NK-92 (cell line): Measurements from ENCODE around the gene NHLH1.

Source experiments
- DNase-seq: peaks from one replicate; lab custom pipeline; 2025; ENCODE audit not compliant: unreplicated experiment; lab: John Stamatoyannopoulos, UW

The NHLH1 gene

DNA sequence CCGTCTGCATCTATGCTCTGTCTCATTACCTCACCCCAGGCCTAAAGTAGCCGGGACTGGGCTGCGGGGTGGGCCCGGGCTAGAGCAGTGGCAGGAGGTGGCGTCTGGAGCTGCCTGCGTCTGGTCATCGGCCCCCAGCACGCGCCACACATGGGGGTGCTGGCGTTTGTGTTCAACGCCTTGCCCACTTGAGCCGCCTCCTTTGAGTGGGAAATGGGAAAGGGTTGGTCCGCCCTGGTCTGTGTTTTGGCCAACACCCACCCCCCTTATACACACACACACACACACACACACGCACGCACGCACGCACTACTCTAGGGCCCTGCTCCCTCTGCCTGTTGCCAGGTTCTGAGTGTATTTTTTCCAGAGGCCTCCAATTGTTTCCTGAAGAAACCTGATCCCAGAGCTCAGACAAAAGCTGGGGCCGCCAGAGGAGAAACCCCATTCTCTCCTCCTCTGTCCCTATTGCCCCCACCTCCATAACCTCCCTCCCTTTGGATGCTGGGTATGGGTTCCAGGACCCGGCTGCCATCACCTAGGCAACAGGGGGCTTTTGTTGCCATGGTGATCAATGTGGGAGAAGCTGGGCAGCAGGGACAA is 43.6 kb downstream of the NHLH1 start:
- no peak for DNase-seq

DNA sequence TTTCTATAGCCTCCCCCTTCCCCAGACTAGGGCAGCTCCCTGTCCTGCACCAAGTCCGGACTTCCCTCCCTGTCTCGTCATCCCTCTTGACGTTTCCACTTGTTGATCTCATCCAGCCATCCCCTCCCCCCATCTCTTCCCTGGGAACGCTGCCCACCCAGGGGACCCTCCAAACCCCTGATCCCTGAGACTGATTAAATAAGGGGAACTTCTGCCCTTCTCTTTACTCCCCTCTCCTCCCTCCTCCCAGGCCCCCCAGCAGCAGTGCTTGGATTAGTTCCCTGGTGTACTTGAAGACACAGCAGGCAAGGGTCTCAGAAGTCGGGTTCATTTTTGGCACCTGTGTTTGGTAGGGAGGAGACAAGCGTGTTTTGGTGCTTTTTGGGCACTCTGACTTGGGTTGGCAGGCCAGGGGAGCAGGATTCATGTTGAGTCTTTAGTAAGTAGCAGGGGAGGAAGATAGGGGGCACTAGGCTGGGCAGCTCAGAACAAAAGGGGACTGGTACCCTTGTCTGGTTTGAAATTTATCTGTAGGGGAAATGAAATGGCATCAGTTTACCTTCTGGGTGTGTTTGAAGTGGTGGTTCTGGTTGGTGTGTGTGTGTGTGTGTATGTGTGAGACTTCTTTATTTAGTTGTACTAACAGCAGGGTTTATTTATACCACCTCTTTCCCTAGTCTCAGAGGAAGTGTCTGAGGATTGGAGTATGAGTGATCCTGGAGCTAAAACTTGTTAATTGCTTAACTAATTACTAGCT is 44.6 kb downstream of the NHLH1 start:
- no peak for DNase-seq

DNA sequence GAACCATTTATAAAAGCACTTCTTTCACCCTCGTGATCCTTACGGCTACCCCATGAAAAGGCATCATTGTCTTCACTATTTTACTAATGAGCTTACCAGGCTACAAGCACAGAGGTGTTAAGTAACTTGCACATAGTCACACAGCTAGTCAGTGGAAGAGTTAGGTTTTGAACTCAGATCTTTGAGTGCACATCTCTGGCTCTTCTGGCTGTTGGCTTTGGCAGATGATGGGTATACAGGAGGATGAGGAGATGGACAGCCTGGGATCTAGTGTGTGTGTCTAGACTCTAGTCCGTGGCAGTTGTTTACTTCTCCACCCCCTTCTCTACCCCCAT is 45.1 kb downstream of the NHLH1 start:
- DNase-seq, result no peak

DNA sequence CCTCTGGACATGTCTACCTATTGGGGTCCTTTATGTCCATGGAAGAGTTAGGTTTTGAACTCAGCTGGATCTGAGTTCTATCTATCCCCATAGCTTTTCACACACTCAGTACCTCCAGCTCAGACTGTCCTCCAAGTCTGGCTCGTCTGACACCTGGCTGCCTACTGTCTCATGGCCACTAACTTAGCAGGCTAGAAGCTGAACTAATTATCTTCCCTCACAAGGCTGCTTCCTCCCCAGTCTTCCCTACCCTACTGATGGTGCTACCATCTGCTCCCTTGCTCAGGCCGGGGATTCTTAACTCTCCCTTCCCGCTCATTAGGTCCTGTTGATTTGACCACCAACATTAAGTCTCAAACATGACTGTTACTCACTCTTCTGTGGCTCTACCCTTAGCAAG is 46.8 kb downstream of the NHLH1 start:
- DNase-seq, result no peak

DNA sequence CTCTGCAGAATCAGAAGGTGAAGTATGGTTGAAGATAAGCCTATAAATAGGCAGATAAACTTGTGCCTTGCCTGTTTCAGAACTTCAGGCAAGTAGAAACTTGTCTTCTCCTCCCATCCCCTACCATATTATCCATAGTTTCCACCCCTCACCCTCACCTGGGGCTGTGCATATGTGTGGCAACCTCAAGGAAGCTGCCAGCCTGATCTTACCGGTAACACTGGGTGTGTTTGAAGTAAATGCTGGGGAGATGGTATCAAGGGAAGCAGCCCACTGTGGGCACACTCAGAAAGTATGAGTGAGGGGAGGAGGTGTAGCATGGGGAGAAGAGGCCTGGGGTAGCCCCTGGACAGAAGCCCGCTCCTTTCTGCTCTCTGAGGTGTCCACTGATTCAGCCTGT is 48.0 kb downstream of the NHLH1 start:
- DNase-seq, result no peak

DNA sequence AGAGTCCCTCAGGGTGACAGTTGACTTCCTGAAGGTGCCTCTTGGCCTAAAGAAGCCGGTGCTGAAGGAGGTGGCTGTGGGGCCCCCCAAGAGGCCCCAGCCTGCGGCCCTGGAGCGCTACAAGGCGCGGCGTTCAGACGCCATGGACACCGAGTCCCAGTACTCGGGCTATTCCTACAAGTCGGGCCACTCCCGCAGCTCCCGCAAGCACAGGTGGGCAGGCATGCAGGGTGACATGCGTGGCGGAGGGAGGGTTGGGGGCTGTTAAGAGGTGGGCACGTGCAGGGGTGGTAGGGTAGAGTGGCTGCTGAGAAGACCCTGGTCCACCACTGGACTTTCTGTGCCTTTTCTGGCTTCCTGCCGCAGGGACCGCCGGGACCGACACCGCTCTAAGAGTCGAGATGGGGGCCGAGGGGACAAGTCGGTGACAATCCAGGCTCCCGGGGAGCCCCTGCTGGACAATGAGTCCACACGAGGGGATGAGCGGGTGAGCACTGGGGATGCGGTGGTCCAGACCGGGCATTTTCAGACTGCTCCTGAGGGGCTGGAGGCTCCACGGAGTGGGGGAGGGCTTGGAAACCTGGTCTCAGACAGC is 48.9 kb downstream of the NHLH1 start:
- DNase-seq, result no peak

DNA sequence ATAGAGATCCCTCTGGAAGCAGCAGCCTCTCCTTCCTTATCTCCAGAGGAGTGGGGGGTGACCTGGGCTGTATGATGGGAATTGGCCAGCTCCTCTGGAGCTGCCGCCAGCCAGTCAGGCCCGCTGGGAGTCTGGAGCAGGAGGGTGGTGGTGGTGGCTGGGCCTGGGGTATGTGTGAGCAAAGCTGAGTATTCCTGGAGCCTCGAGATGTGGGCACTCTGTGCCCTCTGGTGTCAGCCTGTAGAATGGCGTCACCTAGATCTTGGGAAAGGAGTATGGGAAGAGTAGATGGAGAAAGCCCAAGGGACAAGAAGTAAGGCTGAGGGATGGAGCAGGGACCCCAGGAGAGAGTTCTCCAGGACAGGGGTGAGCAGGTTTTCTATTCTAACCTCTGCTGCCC is 49.5 kb downstream of the NHLH1 start:
- DNase-seq, result no peak

DNA sequence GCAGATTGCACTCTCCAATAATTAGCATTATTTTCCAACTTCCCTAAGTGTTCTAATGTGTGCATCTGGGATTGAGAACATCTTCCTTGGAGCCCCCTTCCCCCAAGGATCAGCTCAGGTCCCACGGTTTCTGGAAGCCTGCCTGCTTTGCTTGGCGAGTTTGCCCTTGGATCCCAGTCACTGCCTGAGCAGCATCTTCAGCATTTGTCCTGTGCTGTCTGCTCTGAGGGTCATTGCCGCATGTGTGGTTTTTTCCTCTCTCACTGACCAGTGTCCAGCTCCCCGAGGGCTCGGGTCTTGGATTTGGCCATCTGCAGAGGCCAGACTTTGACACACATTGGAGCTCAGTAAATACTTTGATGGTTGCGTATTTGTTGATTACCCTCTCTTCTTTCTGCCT is 51.6 kb downstream of the NHLH1 start:
- no peak for DNase-seq

DNA sequence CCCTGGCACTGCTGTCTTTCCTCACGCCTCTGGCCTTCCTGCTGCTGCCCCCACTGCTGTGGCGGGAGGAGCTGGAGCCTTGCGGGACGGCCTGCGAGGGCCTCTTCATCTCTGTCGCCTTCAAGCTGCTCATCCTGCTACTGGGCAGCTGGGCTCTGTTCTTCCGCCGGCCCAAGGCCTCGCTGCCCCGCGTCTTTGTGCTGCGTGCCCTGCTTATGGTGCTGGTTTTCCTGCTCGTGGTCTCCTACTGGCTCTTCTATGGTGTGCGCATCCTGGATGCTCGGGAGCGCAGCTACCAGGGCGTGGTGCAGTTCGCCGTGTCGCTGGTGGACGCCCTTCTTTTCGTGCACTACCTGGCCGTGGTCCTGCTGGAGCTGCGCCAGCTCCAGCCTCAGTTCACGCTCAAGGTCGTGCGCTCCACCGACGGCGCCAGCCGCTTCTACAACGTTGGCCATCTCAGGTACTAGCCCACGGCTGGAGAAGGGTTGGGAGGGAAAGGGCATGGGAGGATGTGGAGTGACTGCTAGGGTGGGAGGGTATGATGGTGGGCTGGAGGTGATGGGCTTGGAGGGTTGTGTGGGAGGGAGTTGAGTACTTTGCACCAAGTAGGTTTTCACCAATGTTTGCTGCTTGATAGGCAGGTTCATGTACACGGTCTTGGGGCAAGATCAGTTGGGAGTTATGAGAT is 52.4 kb downstream of the NHLH1 start:
- DNase-seq, result no peak

DNA sequence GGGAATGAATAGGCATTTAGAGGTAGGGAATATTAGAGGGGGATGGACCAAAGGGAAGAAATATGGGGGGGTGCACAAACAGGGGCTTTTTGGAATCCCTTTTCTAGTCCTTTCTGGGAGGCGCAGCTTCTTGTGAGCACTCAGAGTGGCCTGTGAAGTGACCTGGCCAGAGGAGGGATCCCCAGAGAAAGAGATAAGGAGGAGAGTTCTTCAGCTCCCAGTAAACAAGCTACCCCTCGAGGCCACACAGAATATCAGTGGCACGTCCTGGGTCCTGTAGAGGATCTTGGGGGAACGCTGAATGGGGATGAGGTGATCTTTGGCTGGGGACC is 52.9 kb downstream of the NHLH1 start:
- no peak for DNase-seq

DNA sequence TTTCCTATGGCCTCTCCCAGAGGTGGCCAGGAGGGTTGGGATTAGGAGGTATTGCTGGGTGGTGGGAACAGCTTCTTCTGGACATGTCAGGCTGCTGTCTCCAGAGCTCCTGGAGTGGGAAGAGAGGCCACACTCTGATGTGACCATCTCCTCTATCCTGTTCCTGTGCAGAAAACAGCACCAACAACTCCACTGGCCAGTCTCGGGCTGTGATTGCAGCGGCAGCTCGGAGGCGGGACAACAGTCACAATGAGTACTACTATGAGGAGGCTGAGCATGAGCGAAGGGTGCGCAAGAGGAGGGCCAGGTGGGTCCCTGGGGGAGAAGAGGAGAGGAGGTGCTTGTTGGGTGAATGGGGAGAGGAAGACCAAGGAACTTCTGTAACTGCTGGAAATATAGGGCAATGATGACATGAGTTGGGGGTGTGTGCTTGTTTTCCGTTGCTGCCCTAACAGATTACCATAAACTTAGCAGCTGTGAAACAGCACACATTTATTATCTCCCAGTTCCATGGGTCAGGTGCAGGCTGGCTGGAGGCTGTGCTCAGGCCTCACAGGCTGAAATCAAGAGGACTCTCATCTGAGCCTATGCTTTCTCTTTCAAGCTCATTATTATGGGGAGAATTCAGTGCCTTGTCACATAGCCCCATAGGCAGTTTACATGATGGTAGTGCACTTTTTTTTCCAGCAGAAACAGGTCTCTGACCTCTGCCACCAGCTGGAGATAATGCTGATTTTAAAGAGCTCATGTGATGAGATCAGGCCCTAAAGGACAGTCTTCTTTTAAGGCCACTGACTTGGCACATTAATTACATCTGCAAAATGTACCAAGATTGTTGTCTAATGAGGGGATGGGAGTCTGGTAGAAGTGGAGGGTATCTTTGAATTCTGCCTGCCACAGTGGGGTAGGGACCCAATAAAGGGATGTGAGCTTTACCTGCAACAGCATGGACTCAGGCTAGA is 54.3 kb downstream of the NHLH1 start:
- DNase-seq, result no peak

DNA sequence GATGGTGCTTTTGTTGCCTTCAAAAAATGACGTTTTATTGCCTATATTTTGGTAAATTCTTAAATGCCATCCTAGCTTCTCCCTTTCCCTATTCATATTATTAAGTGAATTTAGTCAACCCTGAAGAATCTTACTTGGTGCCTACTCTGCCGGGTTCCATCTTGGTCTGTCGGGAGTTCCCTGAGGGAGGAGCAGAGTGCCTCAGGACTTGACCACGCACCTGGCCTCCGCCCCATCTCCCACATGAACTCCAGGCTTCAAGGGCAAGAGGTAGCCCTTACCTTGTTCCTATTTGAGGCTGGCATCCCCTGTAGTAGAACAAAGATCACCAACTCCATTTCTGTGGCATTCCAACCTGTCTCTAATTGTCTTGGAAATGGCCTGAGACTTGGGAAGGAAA is 55.0 kb downstream of the NHLH1 start:
- DNase-seq, result no peak
